HG03060 (cell line): Measurements from ENCODE around the gene LRFN5.

Experiments
- ATAC-seq: cut with Tn5 transposase; IDR thresholded peaks from one replicate; pipeline ENCODE4 v1.9.1; 2021; ENCODE audit warnings: low read depth, moderate number of reproducible peaks; ENCODE audit not compliant: unreplicated experiment

Gene LRFN5

DNA sequence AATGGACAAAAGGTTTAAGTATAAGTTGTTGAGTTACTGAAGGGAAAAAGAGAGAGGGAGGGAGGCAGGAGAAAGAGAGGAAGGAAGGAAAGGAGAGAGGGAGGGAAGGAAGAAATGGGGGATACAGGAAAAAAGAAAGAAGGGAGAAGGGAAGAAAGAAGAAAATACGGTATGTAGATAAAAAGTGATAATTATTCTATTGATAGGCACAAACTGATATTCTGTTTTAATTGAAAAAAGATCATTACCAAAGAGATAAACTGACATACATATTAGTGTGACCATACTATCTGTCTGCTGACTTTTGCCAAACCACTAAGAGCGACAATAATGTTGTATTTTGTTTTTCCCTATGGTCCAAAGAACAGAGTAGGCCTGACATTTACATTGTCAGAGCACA is 154.5 kb downstream of the LRFN5 start:
- ATAC-seq: no peak

DNA sequence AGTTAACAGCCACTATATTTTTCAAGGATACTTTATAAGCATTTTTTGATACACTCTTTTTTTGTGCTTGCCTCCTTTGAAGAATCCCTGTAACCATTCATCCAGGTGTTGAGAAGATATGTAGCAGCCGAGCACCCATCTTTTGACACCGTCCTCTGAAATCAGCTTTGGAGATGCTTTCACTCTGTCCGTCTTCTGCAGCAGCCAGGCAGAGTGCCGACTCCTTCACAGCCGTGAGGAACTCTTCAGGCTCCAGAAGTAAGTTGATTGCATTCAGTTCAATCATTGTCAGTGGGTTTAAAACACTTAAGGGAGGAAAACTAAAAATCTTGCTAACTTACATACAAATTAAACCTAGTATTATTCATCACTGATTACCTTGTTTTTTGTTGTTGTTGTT is 160.1 kb downstream of the LRFN5 start:
- ATAC-seq: no peak

DNA sequence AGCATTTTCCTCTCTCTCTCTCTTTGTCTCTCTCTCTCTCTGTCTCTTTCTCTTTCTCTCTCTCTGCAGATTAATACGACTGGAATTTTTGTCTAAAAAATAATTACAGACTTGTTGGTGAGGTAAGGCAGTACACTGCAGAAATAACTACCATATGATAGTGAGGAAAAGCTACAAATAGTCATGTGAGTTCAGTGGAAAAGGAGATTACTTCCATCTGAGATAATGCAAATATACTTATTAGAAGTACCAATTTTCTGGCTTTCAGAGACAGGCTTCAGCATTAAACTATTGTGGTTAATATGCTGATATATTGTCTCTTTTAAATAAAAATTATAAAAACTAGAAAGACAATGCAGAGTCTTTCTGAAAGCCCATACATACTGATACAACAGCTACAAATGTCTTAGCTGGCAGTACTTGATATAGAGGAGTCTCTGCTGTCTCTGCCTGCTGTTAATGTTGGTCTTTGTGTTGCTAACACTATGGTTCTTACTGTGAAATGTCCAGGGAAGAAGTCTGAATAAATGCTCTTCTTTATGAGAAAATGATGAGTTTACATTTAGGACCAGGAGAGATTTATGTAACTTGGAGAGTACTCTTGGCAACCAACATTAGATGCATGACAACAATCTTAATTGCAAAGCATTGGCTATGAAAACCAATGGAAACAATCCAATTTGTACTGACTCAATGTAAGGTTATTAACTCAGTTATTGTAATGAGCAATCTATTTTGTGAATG is 167.0 kb downstream of the LRFN5 start:
- no peak for ATAC-seq

DNA sequence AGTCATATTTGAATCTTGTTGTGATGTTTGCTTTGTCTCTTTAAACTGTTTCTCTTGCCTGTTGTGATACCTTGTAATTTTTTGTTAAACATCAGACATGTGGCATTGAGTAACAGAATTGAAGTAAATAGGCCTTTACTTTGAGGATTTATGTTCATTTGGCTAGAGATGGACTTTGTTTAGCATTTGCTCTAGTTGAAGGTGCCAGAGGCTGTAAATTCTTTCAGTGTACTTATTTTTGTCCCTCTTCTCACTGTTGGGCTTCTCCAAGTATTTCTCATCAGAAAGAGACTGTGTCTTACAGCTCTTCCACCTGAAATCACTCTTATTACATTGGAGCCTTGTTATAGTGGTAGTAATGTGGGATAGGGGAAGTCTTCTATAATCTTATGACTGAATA is 175.8 kb downstream of the LRFN5 start:
- no peak for ATAC-seq

- no peak for ATAC-seq
These were observed 176.7 kb downstream of the LRFN5 start for GRCh38 chr14:41783403-41783802.

GRCh38 chr14:41785696-41786095 is 179.0 kb downstream of the LRFN5 start:
- ATAC-seq: no peak

GRCh38 chr14:41799817-41800216 is 193.1 kb downstream of the LRFN5 start:
- no peak for ATAC-seq

- ATAC-seq: no peak
These were observed 199.0 kb downstream of the LRFN5 start for GRCh38 chr14:41805633-41806032.

DNA sequence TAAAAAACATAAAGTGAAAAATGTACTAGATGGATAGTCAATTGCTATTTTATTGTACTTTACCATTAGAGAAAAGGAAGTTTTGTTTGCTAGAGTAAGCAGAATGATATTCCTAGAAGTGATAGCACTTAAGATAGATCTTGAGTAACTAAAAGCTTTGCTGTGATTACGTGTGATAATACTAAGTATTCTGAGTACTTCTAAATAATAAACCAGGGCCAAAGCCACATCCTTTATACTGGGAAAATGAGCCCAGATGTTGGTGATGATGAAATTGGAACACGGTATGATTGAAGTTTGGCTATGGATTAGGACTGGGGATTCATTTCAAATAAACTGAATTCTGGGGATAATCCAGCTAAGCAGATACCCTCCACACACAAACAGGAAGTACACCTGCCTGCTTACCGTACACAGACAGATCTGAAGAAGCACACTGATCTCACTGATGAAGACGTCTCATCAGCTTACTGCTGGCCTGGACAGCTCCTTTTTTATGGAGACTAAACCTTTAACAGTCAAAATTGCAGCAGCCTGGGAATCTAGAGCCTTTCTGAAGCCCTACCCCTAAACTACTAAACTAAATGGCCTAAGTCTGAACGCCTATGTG is 199.8 kb downstream of the LRFN5 start:
- ATAC-seq: no peak

GRCh38 chr14:41810362-41810761 is 203.7 kb downstream of the LRFN5 start:
- ATAC-seq: no peak

DNA sequence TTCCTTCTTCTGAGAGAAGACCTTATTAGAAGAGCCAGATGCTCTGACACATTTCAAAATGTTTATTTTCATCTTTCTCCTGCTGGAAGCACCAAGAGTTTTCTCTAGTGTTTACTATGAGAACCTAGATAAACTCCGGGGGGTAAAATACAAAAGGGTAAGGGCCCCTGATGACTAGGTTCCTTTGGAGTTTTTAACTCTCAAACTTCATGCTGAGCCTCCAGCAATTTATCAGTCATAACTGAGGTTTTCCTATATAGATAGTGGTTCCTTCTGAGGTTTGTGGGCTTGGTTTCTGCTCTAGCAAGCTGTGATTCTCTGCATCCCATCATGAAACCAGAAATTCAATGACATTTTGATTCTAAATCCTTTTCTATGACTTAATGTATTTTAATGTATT is 210.9 kb downstream of the LRFN5 start:
- ATAC-seq: no peak

- ATAC-seq: no peak
These were observed 217.8 kb downstream of the LRFN5 start for GRCh38 chr14:41824441-41824840.

DNA sequence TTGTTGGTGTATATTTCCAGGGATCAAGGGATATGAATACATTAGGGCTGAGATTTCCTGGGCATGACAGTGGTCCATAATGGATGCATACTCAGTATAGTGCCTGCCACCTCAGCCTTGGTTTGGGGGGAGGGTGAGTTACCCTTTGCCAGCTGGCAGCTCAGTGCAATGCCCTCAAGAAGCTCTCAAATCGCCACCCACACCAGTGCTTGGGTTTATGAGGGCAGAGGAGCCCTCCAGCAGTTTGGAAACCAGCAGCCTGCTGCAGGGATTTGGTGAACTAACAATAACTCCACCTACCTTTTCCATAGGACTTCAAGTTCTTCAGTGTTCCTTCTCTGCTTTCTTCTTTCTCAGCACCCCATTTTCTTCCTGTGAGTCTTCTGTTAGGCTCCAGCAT is 218.9 kb downstream of the LRFN5 start:
- no peak for ATAC-seq

DNA sequence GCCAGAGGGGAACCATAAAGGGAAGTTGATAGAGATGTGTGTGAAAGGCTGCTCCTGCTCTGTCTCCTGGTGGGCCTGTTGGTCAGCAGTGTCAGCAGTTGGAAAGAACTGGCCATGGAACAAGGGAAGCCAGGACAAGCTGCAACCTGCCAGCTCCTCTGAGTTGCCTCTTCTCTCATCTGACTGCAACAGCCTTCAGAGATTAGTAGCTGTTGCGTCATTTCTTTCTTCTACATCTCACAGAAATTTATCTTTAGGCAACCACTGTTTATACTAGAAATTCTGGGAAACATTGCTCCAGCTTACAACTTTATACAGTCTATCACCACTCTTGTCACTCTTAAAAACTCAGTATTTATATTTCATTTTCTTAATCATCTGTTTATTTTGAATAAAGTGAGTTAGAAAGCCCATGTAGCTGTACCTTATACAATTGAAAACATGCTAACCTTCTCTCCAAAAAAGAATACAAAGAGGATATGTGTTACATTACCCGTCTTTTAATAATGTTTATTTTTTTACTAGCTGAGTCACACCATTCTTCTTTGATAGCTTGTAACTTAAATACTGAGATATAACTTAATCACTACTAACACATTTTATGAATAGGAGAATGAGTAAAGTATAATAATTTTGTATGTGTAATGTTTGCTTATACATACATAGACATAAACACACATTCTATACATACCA is 224.2 kb downstream of the LRFN5 start:
- ATAC-seq: no peak

DNA sequence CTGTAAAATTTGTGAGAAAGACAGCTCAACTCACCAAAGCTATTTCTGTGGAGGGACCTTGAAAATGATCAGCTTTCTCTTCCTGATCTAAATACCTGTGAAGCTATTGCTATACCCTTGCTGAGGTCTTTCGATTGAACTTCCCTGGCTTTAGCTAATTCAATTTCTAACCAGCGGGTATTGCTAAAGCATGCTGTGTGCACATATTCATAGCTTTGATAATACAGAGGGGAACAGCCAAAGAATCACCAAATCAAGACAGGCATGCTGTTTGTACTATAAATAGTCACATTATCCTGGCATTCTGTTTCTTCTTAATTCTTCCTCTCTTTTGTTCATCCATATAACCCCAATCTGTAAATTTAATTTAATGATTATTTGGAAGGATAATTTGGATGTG is 233.0 kb downstream of the LRFN5 start:
- no peak for ATAC-seq

GRCh38 chr14:41859336-41859735 is 252.7 kb downstream of the LRFN5 start:
- no peak for ATAC-seq

GRCh38 chr14:41860586-41860985 is 253.9 kb downstream of the LRFN5 start:
- ATAC-seq: no peak

DNA sequence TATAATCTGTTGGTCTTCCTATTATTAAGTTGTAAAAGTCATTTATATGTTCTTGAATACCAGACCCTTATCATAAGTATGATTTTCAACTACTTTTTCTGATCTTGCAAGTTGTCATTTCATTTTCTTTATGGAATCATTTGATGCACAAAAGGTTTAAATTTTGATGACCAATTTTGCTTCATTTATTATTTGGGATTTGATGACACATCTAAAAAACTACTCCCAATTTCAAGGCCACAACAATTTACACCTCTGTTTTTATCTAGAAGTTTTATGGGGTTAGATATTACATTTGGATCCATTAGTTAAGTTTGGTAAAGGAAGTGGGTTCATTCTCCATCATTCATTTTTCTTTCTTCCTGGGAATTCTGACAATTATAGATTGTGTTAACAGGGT is 259.2 kb downstream of the LRFN5 start:
- no peak for ATAC-seq

DNA sequence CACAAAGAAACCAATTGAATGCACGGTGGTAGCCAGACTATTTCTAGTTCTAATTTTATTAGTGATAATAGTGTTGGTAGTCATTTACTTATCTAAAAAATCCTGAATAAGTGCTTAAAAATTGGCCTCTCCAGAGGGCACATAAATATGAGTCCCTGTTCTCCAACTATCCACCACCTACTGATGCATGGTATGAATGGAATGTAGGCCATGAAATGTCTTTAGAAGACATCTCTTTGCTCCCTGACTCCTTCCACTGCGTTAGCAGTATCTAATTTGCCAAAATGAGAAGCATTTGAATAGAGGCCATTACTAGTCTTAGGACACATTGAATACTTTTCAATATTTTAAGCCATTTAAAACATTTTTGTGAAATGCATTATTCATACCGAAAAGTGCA is 261.7 kb downstream of the LRFN5 start:
- ATAC-seq: no peak

DNA sequence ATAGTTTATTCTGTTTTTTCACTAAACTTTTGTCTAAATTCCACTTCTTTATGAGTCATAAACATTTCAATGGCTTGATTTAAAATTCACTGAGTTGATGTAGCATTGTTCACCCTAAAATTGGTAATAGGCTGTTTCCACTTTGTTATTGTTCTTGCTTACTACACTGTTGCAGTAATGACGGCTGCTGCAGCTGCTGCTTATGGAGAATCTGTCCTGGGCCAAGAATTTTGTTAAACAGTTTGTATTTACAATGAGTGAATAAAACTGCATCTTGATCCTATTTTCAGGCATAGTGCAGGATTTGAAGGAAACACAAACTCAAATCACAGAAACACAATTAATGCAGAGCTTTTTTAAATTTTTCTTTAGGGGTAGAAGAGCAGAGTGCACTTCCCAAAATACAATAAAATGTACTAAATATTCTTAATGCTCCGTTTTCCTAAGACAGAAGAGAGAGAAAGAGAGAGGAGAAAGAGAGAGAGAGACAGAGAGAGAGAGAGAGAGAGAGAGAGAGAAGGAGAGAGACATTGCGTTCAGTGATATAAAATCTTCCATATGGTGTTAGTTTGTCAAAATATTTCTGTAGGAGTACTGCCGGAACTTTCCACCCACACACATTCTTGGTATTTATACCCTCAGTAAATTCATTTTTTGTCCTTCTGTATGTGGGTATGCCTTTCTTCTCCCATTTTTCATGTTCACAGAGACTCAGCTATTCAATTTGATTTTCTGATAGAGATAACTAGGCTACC is 266.4 kb downstream of the LRFN5 start:
- no peak for ATAC-seq

DNA sequence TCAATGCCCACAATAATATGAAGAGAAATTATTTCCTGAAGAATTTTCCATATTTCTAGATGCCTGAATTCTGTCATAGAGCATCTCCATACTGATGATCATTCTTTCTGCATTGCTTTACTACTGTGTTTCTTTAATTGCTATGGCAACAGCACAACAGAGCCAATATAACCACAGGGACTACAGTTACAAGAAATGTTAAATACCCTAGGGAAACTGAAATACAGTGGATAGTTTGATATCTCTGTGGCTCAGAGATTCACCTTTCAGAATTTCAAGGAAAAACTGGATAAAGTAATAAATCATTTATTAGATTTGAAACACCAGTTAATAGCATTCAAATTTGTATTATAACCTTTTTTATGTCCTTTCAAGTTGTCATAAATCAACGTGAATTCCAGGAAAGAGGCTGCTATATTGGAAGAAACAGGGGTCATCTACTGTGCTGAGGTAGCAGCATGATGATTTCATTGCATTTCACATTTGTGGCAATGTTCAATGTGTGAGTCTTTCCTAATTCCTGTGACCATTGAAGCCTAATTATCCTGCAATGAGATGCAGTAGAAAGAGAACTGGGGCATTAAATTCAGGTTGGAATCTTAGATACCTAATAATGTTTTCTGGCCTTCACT is 267.1 kb downstream of the LRFN5 start:
- ATAC-seq: no peak
